ENCODE data around the gene BZW1. TPM values are rescaled to one million over a fixed set of nuclear protein-coding genes. Genes with fewer than 3 reads are reported as not detected.

The BZW1 gene
- total and polyA plus RNA-seq, 5 donors from 2014 or later, result 181 to 261 (median 234) TPM

- Mint-ChIP-seq H3K27me3 (peaks cover 43% of the 10 kb centered on the region), H3K4me1 (no peaks in the 10 kb centered on the region), H3K4me3 (no peak overlapping the region), H3K36me3 (no peaks in the 10 kb centered on the region), H3K9me3 (no peaks in the 10 kb centered on the region), H3K27ac (no peak overlapping the region)
- Histone ChIP-seq H3K4me3 (ENCODE audit: low read depth, low read length) (no peak overlapping the region), H3K27ac (ENCODE audit: insufficient read depth, low read length, poor library complexity, severe bottlenecking) (no peak overlapping the region), H3K36me3 (ENCODE audit: control insufficient read depth, insufficient read depth, low read length) (no peaks in the 10 kb centered on the region), H3K4me1 (ENCODE audit: control insufficient read depth, insufficient read depth, low read length, poor library complexity, severe bottlenecking) (no peaks in the 10 kb centered on the region), H3K27me3 (ENCODE audit: control insufficient read depth, insufficient read depth, low read length) (peaks cover 2% of the 10 kb centered on the region), H3K9me3 (ENCODE audit: control insufficient read depth in 2 of 2, low read length in 2 of 2) (no peaks in the 10 kb centered on the region)
- ATAC-seq (ENCODE audit: low read depth in 2 of 2), result no peak
- no peak for DNase-seq
Measured at GRCh38 chr2:200784215-200784614, 27.5 kb upstream of the BZW1 start.

- no peak overlapping the region for H3K4me3 Mint-ChIP-seq
- Histone ChIP-seq H3K27me3 (ENCODE audit: control insufficient read depth, insufficient read depth, low read length) (peaks cover 3% of the 10 kb centered on the region), H3K36me3 (ENCODE audit: control insufficient read depth, insufficient read depth, low read length) (no peaks in the 10 kb centered on the region), H3K9me3 (ENCODE audit: control insufficient read depth in 2 of 2, low read length in 2 of 2) (no peaks in the 10 kb centered on the region), H3K4me1 (ENCODE audit: control insufficient read depth, insufficient read depth, low read length, poor library complexity, severe bottlenecking) (no peaks in the 10 kb centered on the region), H3K27ac (ENCODE audit: insufficient read depth, low read length, poor library complexity, severe bottlenecking) (no peak overlapping the region), H3K4me3 (ENCODE audit: low read depth, low read length) (no peak overlapping the region)
- no peaks in the 10 kb centered on the region for H3K4me1 Mint-ChIP-seq
- ATAC-seq (ENCODE audit: low read depth in 2 of 2), result no peak
- no peaks in the 10 kb centered on the region for H3K36me3 Mint-ChIP-seq
- no peak overlapping the region for H3K27ac Mint-ChIP-seq
- DNase-seq, result no peak
- no peaks in the 10 kb centered on the region for H3K9me3 Mint-ChIP-seq
- H3K27me3 Mint-ChIP-seq, result peaks cover 59% of the 10 kb centered on the region
Measured at GRCh38 chr2:200786423-200786822, 25.3 kb upstream of the BZW1 start.

DNA sequence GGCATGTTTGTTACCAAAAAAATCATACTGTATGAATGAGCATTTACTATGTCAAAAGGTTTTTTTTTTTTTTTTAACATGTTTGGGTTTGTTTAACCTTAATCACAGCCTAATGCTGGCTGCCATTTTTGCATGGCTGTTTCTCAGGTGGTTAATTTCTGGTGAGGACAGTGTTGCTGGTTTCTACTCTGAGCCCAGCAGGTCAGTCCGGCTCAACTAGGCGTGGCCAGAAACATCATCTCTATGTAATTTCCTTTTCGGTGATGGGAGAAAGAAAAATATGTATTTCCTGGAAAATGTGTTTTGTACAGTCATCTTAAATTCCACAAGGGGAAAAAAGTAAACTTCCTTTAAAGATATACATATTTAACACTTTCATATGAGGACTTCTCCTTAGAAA lies 24.9 kb upstream of the BZW1 start:
- Mint-ChIP-seq H3K4me3 (no peak overlapping the region), H3K4me1 (no peaks in the 10 kb centered on the region), H3K9me3 (no peaks in the 10 kb centered on the region), H3K36me3 (no peaks in the 10 kb centered on the region), H3K27me3 (peaks cover 58% of the 10 kb centered on the region), H3K27ac (no peak overlapping the region)
- Histone ChIP-seq H3K27ac (ENCODE audit: insufficient read depth, low read length, poor library complexity, severe bottlenecking) (no peak overlapping the region), H3K9me3 (ENCODE audit: control insufficient read depth in 2 of 2, low read length in 2 of 2) (no peaks in the 10 kb centered on the region), H3K27me3 (ENCODE audit: control insufficient read depth, insufficient read depth, low read length) (peaks cover 5% of the 10 kb centered on the region), H3K4me1 (ENCODE audit: control insufficient read depth, insufficient read depth, low read length, poor library complexity, severe bottlenecking) (no peaks in the 10 kb centered on the region), H3K4me3 (ENCODE audit: low read depth, low read length) (no peak overlapping the region), H3K36me3 (ENCODE audit: control insufficient read depth, insufficient read depth, low read length) (no peaks in the 10 kb centered on the region)
- ATAC-seq (ENCODE audit: low read depth in 2 of 2), result no peak
- no peak for DNase-seq

DNA sequence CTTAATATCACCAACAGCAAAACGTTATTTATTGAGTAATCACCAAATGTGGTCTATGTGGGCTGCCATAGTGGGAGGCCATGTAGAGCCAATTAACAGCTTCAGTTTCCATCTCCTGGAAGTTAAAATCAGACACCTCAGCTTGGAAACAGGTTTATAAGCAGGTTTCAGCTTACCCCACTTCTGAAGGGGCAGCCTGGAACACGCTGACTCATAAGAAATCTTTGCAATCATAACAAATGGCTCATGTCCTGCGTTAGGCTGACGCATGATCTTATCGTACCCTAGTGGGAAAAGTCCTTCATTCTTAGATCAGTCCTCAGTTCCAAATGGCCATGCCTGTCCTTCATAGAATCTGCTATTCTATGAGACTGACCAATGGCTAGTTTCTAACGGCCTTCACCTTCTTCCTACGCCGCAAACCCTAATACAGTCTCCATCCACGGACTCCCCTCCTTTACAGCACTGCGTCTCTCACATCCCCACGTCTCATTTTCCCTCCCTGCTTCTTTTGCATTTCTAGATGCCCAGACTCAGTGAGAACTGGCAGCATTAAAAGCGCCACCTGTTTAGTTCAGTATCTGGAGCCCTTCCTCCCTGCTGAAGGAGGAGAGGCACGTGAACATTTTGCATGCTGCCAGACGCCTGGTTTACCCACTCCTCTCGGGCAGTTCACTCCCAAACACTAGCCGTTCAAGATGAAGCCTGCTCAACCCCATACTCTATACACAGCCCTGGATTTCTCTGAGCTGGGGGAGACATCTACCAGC lies 24.2 kb upstream of the BZW1 start:
- H3K27ac ChIP-seq (ENCODE audit: insufficient read depth, low read length, poor library complexity, severe bottlenecking), result no peak overlapping the region
- DNase-seq, result no peak
- no peak overlapping the region for H3K27ac Mint-ChIP-seq
- no peaks in the 10 kb centered on the region for H3K36me3 ChIP-seq (ENCODE audit: control insufficient read depth, insufficient read depth, low read length)
- no peaks in the 10 kb centered on the region for H3K4me1 ChIP-seq (ENCODE audit: control insufficient read depth, insufficient read depth, low read length, poor library complexity, severe bottlenecking)
- H3K4me3 Mint-ChIP-seq, result no peak overlapping the region
- H3K27me3 ChIP-seq (ENCODE audit: control insufficient read depth, insufficient read depth, low read length), result peaks cover 5% of the 10 kb centered on the region
- H3K36me3 Mint-ChIP-seq, result no peaks in the 10 kb centered on the region
- no peaks in the 10 kb centered on the region for H3K9me3 Mint-ChIP-seq
- peaks cover 54% of the 10 kb centered on the region for H3K27me3 Mint-ChIP-seq
- H3K4me1 Mint-ChIP-seq, result no peaks in the 10 kb centered on the region
- H3K9me3 ChIP-seq (ENCODE audit: control insufficient read depth in 2 of 2, low read length in 2 of 2), result no peaks in the 10 kb centered on the region
- ATAC-seq (ENCODE audit: low read depth in 2 of 2), result no peak
- H3K4me3 ChIP-seq (ENCODE audit: low read depth, low read length), result no peak overlapping the region

DNA sequence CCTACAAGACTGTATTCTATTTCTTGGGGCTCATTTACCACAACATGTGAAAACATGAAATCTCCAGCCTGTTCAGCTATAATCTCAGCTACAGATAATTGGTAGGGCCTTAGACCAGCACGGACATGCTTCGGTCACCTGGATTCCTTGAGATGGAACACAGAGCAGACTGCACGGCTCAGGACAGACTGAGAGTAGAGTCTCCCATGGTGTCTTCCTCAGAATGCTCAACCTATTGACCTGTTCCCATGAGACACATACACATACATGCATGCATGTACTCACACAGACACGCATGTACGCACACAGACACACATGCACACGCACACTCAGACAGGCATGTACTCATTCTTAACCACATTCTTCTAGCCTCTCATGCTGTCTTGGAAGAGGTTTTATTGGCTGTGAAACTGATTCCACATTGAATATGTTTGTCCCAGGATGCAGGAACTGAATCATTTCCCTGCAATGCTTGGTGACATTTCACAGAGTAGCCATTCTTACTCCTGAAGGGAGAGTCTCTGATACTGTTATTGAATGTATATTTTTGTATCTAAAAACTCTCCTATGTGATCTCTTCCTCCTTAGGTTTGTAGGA lies 23.5 kb upstream of the BZW1 start:
- Mint-ChIP-seq H3K4me3 (no peak overlapping the region), H3K27me3 (peaks cover 58% of the 10 kb centered on the region), H3K9me3 (no peaks in the 10 kb centered on the region), H3K36me3 (no peaks in the 10 kb centered on the region), H3K4me1 (no peaks in the 10 kb centered on the region), H3K27ac (no peak overlapping the region)
- H3K4me1 ChIP-seq (ENCODE audit: control insufficient read depth, insufficient read depth, low read length, poor library complexity, severe bottlenecking), result no peaks in the 10 kb centered on the region
- no peaks in the 10 kb centered on the region for H3K9me3 ChIP-seq (ENCODE audit: control insufficient read depth in 2 of 2, low read length in 2 of 2)
- no peak overlapping the region for H3K27ac ChIP-seq (ENCODE audit: insufficient read depth, low read length, poor library complexity, severe bottlenecking)
- DNase-seq (no peak), ATAC-seq (ENCODE audit: low read depth in 2 of 2) (no peak)
- no peak overlapping the region for H3K4me3 ChIP-seq (ENCODE audit: low read depth, low read length)
- H3K36me3 ChIP-seq (ENCODE audit: control insufficient read depth, insufficient read depth, low read length), result no peaks in the 10 kb centered on the region
- peaks cover 5% of the 10 kb centered on the region for H3K27me3 ChIP-seq (ENCODE audit: control insufficient read depth, insufficient read depth, low read length)

GRCh38 chr2:200790185-200790584 lies 21.5 kb upstream of the BZW1 start:
- peaks cover 5% of the 10 kb centered on the region for H3K27me3 ChIP-seq (ENCODE audit: control insufficient read depth, insufficient read depth, low read length)
- Mint-ChIP-seq H3K4me1 (no peaks in the 10 kb centered on the region), H3K27ac (no peak overlapping the region), H3K27me3 (peaks cover 49% of the 10 kb centered on the region), H3K4me3 (no peak overlapping the region), H3K36me3 (no peaks in the 10 kb centered on the region), H3K9me3 (peaks cover 0 to 2% (median 0%) of the 10 kb centered on the region in 7 donors)
- DNase-seq, result no peak
- H3K4me1 ChIP-seq (ENCODE audit: control insufficient read depth, insufficient read depth, low read length, poor library complexity, severe bottlenecking), result no peaks in the 10 kb centered on the region
- H3K4me3 ChIP-seq (ENCODE audit: low read depth, low read length), result no peak overlapping the region
- no peaks in the 10 kb centered on the region for H3K9me3 ChIP-seq (ENCODE audit: control insufficient read depth in 2 of 2, low read length in 2 of 2)
- no peak for ATAC-seq (ENCODE audit: low read depth in 2 of 2)
- H3K27ac ChIP-seq (ENCODE audit: insufficient read depth, low read length, poor library complexity, severe bottlenecking), result no peak overlapping the region
- H3K36me3 ChIP-seq (ENCODE audit: control insufficient read depth, insufficient read depth, low read length), result no peaks in the 10 kb centered on the region

GRCh38 chr2:200791905-200792304 lies 19.8 kb upstream of the BZW1 start:
- Histone ChIP-seq H3K4me3 (ENCODE audit: low read depth, low read length) (no peak overlapping the region), H3K27ac (ENCODE audit: insufficient read depth, low read length, poor library complexity, severe bottlenecking) (no peak overlapping the region), H3K27me3 (ENCODE audit: control insufficient read depth, insufficient read depth, low read length) (peaks cover 5% of the 10 kb centered on the region), H3K9me3 (ENCODE audit: control insufficient read depth in 2 of 2, low read length in 2 of 2) (no peaks in the 10 kb centered on the region), H3K4me1 (ENCODE audit: control insufficient read depth, insufficient read depth, low read length, poor library complexity, severe bottlenecking) (no peaks in the 10 kb centered on the region), H3K36me3 (ENCODE audit: control insufficient read depth, insufficient read depth, low read length) (no peaks in the 10 kb centered on the region)
- no peak for ATAC-seq (ENCODE audit: low read depth in 2 of 2)
- Mint-ChIP-seq H3K9me3 (peaks cover 0 to 2% (median 0%) of the 10 kb centered on the region in 7 donors), H3K4me1 (no peaks in the 10 kb centered on the region), H3K27me3 (peaks cover 36% of the 10 kb centered on the region), H3K4me3 (no peak overlapping the region), H3K27ac (no peak overlapping the region), H3K36me3 (no peaks in the 10 kb centered on the region)
- DNase-seq, result no peak

DNA sequence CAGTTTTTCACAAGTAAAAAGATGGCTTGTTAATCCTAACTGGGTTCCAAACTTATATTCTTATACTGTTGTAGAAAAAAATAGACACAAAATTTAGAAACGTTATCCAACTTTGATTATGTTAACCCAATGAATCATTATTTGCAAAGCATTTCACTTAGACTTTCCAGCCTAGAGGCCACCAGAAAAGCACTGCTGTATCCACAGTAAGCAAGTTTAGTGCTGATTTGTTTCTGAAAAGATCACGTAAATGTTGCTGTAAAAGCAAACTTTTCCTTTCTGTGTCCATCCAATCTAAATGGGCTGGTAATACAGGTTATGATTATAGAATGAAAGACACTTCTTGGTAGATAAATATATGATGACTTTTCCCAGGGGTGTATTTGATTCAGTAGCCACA lies 17.6 kb upstream of the BZW1 start:
- Mint-ChIP-seq H3K36me3 (no peaks in the 10 kb centered on the region), H3K27me3 (peaks cover 28% of the 10 kb centered on the region), H3K4me3 (no peak overlapping the region), H3K9me3 (peaks cover 0 to 2% (median 0%) of the 10 kb centered on the region in 7 donors), H3K27ac (no peak overlapping the region), H3K4me1 (no peaks in the 10 kb centered on the region)
- no peaks in the 10 kb centered on the region for H3K36me3 ChIP-seq (ENCODE audit: control insufficient read depth, insufficient read depth, low read length)
- ATAC-seq (ENCODE audit: low read depth in 2 of 2) (no peak), DNase-seq (no peak)
- no peaks in the 10 kb centered on the region for H3K4me1 ChIP-seq (ENCODE audit: control insufficient read depth, insufficient read depth, low read length, poor library complexity, severe bottlenecking)
- no peak overlapping the region for H3K4me3 ChIP-seq (ENCODE audit: low read depth, low read length)
- peaks cover 5% of the 10 kb centered on the region for H3K27me3 ChIP-seq (ENCODE audit: control insufficient read depth, insufficient read depth, low read length)
- no peaks in the 10 kb centered on the region for H3K9me3 ChIP-seq (ENCODE audit: control insufficient read depth in 2 of 2, low read length in 2 of 2)
- no peak overlapping the region for H3K27ac ChIP-seq (ENCODE audit: insufficient read depth, low read length, poor library complexity, severe bottlenecking)

All from CD4-positive, CD25-positive, alpha-beta regulatory T cell (primary cell).